Activated CD4-positive, alpha-beta T cell treated with anti-CD3 and anti-CD28 coated beads for 1 hour (primary cell): ENCODE results near the gene ZNF302.
A peak's percentile ranks its signal among the peaks of the same experiment; 100 is the strongest.
"Not testable (repeated sequence)": the region's sequence is repeated elsewhere in the genome, so short reads cannot be mapped to it uniquely, and the experiment has no call there.

ENCODE experiments used
- DNase-seq: peaks from one replicate; pipeline ENCODE4 v3.0.0-alpha.2; 2020

ZNF302 gene

GRCh38 chr19:34675250-34675649 is 2.2 kb upstream of the ZNF302 start:
- no peak for DNase-seq

DNA sequence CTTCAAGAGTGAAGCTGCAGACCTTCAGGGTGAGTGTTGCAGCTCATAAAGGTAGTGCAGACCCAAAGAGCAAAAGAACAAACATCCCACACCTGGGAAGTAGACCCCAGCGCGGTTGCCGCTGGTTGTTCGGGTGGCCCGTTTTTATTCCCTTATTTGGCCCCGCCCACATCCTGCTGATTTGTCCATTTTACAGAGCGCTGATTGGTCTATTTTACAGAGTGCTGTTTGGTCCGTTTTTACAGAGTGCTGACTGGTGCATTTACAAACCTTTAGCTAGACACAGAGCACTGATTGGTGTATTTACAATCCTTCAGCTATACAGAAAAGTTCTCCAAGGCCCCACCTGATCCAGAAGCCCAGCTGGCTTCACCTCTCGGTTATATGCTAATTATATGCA is 1.6 kb upstream of the ZNF302 start:
- DNase-seq = no peak

DNA sequence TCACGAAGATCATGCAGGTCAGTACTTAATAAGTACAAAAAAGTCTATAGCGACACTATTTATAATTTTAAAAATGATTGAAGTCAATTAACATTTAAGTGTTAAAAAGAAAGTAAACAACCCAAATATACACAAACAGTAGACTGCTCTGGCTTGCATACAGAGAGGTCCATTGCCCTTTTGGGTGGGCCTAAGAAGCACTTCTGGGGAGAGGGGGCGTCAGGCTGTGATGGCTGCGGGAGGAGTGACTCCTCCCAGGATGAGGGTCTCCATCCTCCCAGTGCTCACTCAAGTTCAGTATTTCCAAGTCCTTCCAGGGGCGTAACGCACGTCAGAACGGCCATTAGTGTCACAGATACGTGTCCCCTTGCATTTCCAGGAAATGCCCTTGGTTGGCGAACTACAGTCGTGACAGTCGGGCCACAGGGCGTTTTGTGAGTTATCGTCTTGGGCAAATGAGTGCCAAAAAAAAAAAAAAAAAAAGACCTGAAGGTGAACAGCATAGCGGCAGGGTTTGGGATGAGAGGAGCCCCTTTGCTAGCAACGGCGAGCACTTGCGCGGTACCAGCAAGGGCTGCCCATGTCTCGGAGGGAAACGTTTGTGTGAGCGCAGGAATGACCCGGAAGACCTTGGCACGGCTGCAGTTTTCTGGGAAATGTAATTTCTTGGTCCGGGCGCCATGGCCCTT is 637 bp upstream of the ZNF302 start, which contains the start of gene SCGB2B2:
Gene SCGB2B2 (minus strand): TSS at position 463 of the 689 bp plus-strand sequence. CDS start 82,596 bp downstream, outside the sequence.
- no peak for DNase-seq

GRCh38 chr19:34678085-34678412 is 571 bp downstream of the ZNF302 start:
- no peak for DNase-seq

DNA sequence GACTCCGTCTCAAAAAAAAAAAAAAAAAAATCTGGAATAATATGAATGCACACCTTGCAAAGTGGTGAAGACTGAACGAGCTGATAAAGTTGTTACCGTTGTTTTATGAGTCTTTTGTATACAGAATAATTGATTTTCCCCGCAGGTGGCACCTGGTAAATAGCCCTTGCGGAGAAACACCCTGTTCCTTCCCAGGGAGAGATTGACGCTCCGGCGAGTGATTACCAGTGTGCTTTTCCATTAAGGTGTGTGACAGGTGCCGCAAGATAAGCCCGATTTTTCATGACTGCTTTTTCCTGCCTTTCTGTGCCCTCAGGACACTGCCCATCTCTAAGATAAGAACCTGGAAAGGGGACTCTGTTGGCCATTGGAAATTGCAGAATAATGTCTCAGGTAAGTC is 943 bp downstream of the ZNF302 start:
- no peak for DNase-seq

DNA sequence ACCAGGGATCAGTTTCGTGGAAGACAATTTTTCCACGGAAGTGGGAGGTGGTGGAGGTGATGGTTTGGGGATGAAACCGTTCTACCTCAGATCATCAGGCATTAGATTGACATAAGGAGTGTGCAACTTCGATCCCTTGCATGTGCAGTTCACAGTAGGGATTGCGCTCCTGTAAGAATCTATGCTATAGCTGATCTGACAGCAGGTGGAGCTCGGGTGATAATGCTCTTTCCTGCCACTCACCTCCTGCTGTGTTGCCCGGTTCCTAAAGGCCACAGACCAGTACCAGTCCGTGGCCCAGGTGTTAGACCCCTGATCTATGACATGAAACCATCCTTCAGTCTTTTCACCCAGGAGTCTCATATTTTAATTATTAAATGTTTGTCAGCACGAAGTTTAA is 4.0 kb downstream of the ZNF302 start:
- DNase-seq = no peak

GRCh38 chr19:34685266-34685665 is 7.8 kb downstream of the ZNF302 start:
- not testable (repeated sequence) for DNase-seq

DNA sequence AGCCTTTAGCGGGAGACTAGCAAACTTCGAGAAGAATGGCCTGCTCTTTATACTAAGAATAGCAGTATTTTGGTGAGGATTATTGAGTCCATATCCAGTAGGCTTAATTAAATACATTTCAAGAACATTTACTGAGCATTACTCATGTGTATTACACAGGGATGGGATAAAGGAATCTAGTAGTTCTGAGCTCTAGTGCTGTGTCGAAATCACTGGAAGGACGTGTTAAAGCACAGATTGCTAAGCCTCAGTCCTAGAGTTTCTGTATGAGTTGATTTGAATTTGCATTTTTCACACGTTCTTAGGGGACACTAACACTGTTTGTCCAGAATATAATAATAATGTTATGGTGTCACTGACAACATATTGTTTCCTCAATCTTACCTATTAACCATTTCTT is 9.0 kb downstream of the ZNF302 start:
- no peak for DNase-seq

GRCh38 chr19:34687348-34687747 is 9.9 kb downstream of the ZNF302 start:
- DNase-seq = no peak

- no peak for DNase-seq
Measured at GRCh38 chr19:34688592-34688991, 11.1 kb downstream of the ZNF302 start.

GRCh38 chr19:34690372-34690771 is 12.9 kb downstream of the ZNF302 start:
- DNase-seq = no peak

DNA sequence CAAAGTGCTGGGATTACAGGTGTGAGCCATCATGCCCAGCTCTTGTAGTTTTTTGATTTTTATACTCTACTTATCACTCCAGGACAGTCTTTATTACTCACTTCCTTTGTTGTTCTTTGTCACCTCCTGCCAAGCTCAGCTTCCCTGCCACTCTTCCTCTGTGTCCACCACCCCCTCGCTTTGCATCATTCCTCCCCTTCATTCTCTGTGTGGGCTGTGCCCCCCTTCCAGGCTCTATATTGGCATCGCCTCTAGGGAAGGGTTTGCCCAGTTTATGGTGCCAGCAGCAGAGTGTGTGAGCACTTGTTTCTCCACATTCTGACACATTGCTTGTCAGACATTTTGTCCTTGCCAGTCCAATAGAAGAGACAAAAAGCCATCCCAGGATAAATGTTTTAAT is 15.1 kb downstream of the ZNF302 start:
- DNase-seq = no peak

GRCh38 chr19:34707661-34708060 is 30.2 kb downstream of the ZNF302 start:
- no peak for DNase-seq

- DNase-seq = no peak
Measured at GRCh38 chr19:34711890-34712289, 34.4 kb downstream of the ZNF302 start.

DNA sequence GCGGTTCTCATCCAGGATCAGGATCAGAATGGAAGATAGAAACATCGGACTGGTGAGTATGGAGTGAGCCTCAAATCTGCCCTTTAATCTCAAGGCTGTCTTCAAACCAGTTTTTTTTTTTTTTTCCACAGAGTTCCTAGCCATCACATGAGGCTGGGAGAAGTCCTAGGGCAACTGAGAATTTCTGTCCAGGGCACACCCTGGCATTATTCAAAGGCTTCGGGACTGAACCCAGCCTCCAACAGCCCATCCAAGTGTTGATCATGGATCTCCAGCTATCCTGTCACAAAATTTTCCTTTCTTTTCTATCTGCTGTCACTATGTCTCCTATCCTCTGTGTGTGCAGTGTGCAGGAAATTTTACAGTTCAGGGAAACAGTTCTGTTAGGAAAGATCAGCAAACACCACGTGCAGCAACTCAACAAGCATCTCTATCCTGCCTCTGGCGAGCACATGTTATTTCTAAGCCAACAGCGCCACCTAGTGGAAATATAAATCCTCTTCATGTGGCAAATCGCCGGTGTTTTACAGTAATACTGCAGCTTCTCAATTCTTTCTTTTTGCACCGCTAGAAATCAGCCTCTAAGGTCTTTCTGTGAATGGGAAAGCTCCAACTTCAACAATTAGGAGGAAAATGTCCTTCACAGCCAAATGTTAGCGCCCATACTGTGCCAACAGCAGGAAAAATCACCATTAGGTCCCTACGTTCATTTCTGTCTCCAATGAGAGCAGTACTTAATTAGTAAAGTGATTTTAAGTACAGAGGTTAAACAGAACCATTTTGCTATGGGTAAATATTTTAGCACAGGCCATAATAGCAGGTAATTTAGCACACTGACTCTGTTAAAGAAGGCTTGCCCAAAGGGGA is 35.1 kb downstream of the ZNF302 start:
- peak; percentile 28 for DNase-seq

- no peak for DNase-seq
Measured at GRCh38 chr19:34713262-34713637, 35.8 kb downstream of the ZNF302 start.

DNA sequence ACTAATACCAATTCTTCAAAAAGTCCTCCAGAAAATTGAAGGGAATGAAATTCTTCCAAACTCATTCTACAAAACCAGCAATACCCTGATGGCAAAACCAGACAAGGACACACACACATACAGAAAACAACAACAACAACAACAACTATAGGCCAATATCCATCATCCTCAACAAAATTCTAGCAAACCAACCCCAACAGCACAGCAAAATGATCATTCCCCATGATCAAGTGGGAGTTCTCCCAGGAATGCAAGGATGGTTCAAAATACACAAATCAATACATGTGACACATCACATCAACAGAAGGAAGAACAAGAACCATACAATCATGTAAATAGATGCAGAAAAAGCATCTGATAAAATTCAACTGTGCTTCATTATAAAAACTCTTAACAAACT is 37.9 kb downstream of the ZNF302 start:
- no peak for DNase-seq

- DNase-seq = no peak
Measured at GRCh38 chr19:34722353-34722752, 44.9 kb downstream of the ZNF302 start.

GRCh38 chr19:34725400-34725799 is 47.9 kb downstream of the ZNF302 start:
- DNase-seq = no peak

- DNase-seq = no peak
Measured at GRCh38 chr19:34731019-34731829, 53.7 kb downstream of the ZNF302 start.

- DNase-seq = no peak
Measured at GRCh38 chr19:34731964-34732363, 54.5 kb downstream of the ZNF302 start.

- no peak for DNase-seq
Measured at GRCh38 chr19:34732612-34733211, 55.2 kb downstream of the ZNF302 start.

- DNase-seq = no peak
Measured at GRCh38 chr19:34733266-34733745, 55.8 kb downstream of the ZNF302 start.
